Upper lobe of left lung (tissue), 4 donors: ENCODE results near the gene ROBO1.

Source experiments
- CTCF ChIP-seq, 6 experiments: fragments of 450-650 bp in 4 of 6; fragments of 200-600 bp in 2 of 6; sonication (generic) in 2 of 6; IDR thresholded peaks; one replicate each; pipeline ENCODE4 v1.5.1; 2016 to 2019; ENCODE audit warnings: antibody characterized with exemption in 6 of 6
- EP300 ChIP-seq, 4 donors: sonication (generic); formaldehyde crosslinking; IDR thresholded peaks; one replicate each; pipeline ENCODE4 v1.5.1; 2017; ENCODE audit warnings: antibody characterized with exemption in 4 of 4, control low read depth in 2 of 4
- POLR2A ChIP-seq, 4 donors: fragments of 450-650 bp; IDR thresholded peaks; one replicate each; pipeline ENCODE4 v1.5.1; 2016 to 2017; ENCODE audit warnings: antibody characterized with exemption in 4 of 4, mild to moderate bottlenecking in 2 of 4
- POLR2AphosphoS5 ChIP-seq, 2 donors: sonication (generic); formaldehyde crosslinking; IDR thresholded peaks; one replicate each; pipeline ENCODE4 v1.5.1; 2017; ENCODE audit warnings: antibody characterized with exemption in 2 of 2

DNA sequence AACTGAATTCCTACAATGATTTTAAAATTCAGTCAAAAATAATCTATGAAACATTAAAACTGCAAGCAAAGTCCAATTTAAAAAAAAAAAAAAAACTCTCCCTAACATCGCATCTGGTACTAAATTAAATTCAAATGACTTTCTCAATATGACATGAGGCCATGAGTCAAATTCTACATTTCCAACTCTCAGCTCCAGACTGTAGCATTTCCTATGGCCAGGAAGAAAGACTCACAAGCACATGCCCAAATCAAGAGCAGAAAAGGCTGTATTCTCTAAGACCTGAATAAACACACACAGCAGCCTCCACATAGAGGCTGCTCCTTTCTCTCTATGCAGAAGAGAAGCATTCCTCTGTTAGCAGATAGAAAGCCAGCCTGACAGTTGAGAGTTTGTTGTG lies 729.2 kb downstream of the ROBO1 start:
- no peak for TF ChIP-seq CTCF (IDR thresholded peaks at IDR 0.05)
- TF ChIP-seq POLR2A (IDR thresholded peaks at IDR 0.05) = no peak
- TF ChIP-seq EP300 (IDR thresholded peaks at IDR 0.05) = no peak
- no peak for TF ChIP-seq POLR2AphosphoS5 (IDR thresholded peaks at IDR 0.05)
